GM04503 (cell line): ENCODE results near the gene CCNY.
"Not testable (repeated sequence)": the region's sequence is repeated elsewhere in the genome, so short reads cannot be mapped to it uniquely, and the experiment has no call there.

ENCODE experiments used
- DNase-seq: peaks from one replicate; pipeline ENCODE4 v3.0.0-alpha.2; 2012; ENCODE audit warnings: low read depth

CCNY gene

DNA sequence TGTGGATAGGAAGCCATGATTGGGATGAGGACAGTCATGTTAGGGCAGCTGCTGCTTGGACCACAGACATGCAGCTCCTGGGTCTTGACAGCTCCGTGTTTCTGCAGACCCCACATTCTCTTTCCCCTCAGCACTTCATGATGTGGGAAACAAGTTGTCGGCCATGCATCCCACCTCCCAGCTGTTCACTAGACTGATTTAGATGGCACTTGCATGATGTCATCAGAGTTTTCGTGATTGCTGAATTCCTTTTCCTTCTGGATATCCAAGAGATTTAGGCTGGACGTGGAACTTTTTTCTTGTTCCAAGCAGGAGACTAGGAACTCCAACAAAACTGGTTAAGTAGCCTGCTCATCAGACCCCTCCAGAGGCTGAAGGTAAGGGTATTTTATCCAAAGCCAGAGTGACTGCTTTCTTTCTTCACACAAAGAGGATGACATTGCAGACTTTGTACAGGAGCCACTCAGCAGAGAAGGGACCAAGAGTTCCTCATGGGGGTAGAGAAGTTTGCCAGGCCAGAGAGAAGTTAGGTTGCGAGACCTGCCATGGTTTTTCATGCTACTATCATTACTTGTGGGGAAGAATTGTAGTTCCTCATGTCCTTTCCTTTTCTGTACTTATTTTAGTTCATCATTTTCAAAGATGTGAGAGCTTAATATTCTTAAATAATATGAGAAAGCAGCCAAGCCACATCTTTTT, 151.2 kb downstream of the CCNY start:
- DNase-seq = no peak

- no peak for DNase-seq
These were observed 151.9 kb downstream of the CCNY start for GRCh38 chr10:35488228-35488627.

GRCh38 chr10:35492386-35493195, 156.3 kb downstream of the CCNY start:
- DNase-seq = no peak

DNA sequence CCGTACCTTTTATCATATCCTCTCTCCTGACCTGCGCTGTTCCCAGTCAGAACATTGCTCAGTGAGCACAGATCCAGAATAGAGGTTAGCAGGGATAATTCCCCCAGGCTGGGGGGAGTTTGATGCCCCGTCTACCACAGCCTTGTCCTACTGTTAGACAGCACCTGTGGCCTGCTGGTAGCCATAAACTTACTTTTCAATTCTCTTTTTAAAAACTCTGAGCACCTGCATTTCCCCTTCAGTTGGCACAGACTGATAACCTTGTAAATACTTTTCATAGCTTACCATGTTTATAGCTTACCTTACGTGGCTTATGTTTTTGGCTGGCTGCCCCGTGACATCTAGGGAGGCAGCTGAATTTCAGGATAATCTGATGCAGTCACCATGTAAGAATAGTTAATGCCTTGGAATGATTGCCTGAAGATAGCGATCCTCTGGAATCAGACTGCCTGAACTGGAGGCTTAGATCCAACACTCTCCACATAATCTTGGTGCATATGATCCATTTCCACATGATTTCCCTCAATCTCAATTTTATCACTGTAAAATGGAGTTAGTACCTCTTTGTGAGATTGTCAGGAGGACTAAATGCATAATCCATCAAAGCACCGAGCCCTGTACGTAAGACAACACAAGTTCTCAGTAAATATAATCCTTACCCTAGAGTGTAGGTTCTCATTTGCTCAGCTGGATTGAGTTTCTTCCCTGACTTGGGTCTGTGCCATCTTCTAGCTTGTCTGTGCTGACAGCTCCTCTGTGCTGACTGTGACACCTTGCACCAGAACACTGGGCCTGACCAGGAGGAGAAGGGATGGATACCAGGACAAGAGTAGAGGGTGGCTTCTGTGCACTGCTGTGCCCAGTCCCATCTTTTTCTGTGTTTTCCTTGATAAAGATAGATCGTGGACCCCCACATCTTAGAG, 157.1 kb downstream of the CCNY start:
- no peak for DNase-seq

DNA sequence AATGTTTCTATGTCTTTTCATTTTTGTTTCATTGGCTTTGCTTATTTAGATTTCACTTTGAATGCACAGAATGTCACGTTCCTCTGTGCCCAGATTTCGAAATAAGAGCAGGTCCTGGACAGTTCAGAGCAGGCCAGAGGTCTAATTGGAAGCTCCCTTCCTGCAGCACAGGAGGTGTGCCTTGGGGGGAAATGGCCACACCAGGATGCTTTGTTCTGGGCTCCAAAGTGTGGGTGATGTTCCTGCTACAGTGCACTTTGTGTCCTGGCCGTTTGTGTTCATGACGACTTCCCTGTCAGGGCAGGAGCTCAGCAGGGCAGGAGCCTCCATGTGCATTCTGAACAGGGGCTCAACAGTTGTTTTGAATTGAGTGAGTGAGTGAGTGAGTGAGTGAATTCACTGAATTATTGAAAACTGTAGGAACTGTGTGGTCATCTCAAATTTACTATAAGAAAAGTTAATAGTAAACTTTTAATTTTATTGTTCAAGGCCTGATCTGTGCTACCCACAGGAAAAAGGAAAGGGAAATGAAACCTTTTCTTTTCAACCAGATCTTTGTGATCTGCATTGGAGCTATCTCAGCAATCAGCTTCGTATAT, 159.3 kb downstream of the CCNY start:
- no peak for DNase-seq

- DNase-seq = no peak
These were observed 161.6 kb downstream of the CCNY start for GRCh38 chr10:35497909-35498308.

DNA sequence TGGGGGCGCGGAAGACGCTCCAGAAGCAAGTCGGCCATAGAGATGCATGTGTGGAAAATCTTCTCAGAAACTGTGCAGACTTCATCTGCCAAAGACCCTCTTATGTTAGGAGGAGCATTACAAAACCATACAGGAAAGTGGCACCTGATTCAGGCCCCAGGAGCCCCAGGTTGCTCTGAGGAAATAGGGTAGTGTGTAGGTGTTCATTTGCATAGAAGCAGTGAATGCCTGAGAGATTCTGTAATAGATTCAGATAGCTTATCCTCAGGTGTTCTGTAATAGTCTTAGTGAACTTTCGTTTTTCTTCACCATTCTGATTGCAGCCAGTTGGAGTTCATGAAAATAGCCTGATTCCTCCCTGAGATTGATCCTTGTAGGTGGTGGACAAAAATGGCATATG, 162.4 kb downstream of the CCNY start:
- DNase-seq = no peak

- DNase-seq = no peak
These were observed 165.6 kb downstream of the CCNY start for GRCh38 chr10:35501923-35502322.

DNA sequence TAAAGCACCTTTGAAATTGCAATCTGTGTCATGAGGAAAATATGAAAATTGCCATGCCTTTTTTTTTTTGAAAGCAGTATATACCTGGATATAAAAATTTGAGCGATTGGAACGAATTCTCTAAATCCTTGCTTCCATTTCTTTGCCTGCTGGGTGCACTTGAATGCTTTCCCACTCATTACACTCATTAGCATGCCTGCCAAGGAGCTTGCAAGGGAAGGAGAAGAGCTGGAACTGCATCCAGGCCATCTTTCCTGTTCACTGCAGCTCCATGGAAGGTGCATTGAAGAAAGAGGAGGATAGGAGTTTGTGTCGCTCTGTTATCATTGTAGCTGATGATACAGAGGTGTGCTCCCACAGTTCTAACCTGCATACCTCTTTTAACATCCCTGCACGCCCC, 166.4 kb downstream of the CCNY start:
- no peak for DNase-seq

GRCh38 chr10:35503578-35503977, 167.3 kb downstream of the CCNY start:
- no peak for DNase-seq

DNA sequence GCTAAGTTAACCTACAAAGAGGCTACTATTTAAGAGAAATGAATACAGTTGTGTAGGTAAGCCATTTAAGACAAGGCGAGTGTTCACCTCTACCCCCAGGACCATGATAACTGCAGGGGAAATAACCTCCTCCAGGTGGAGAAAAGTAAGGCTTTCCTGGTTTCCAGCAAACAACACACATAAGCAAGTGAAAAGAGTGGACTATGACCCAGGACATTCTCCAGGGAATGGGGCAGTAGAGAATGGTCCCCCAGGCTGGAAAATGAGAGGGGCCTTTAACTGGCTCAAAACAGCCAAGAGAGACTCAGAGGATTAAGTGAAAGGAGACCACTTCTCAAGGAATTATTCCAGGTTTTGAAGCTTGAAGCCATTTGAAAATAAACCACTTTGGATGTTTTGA, 167.8 kb downstream of the CCNY start:
- no peak for DNase-seq

GRCh38 chr10:35505241-35505873, 169.0 kb downstream of the CCNY start:
- no peak for DNase-seq

- no peak for DNase-seq
These were observed 170.4 kb downstream of the CCNY start for GRCh38 chr10:35506741-35507140.

GRCh38 chr10:35507519-35508109, 171.3 kb downstream of the CCNY start:
- DNase-seq = no peak

DNA sequence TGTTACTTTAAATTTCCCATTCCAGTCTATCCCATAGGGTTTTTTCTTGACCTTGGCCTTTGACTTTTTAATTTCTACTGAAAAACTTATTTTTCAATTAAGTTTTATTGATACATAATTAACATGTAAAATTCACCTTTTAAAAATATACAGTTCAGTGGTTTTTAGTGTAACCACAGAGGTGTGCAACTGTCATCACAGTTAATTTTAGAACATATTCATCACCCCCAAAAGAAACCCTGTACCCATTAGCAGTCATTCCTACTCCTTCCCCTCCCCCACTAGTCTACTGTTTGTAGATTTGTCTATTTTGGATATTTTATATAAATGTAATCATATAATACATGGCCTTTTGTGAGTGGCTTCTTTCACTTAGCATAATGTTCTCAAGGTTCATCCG, 172.3 kb downstream of the CCNY start:
- DNase-seq = no peak

- DNase-seq = no peak
These were observed 174.6 kb downstream of the CCNY start for GRCh38 chr10:35510891-35511290.

GRCh38 chr10:35511647-35512046, 175.3 kb downstream of the CCNY start:
- no peak for DNase-seq

- no peak for DNase-seq
These were observed 179.9 kb downstream of the CCNY start for GRCh38 chr10:35516102-35516670.

DNA sequence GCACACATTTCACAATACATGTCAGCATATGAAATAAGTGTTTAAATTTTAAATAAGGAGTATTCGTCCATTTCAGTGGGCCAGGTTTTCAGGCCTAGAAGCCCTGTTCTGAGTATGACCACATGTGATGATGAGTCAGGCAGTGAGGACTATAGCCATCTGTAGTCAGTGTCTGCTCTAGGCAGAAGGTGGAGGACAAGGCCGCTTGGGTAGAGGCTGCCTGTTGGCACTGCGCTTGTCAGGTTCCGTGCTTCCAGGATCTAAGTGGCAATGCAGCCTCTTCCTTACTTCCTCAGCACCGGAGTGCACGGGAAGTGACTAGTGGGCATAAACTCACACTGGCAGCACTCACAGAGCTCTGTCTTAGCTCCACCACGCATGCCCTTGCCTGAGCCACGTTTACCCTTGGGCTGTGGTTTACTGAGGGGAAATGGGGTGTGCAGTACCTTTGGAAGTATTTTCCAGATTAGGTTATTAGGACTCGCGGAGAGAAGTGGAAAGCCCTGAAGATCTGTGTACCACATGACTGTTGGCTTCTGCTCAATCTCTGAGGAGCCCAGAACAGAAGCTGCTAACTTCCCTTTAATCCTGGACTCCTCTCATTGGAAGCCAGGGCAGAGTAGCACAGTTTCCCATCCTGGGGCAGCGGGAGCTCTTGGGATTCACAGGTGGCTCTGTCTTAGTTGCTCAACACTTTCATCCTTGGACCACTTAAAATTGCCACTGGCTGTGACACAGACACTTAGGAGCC, 181.3 kb downstream of the CCNY start:
- DNase-seq = no peak

DNA sequence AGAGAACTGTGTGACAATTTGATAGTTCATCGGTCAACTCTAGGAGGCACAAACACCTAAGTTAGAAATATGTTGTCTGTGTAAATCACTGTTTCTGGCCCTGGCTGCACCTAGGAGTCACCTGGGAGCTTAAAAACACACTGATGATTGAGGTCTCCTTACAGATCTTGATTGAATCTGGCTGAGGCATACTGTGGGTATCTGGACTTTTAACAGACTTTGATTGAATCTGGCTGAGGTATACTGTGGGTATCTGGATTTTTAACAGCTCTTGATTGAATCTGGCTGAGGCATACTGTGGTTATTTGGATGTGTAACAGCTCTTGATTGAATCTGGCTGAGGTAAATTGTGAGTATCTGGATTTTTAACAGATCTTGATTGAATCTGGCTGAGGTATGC, 181.9 kb downstream of the CCNY start:
- not testable (repeated sequence) for DNase-seq
